Measurements from ENCODE around the gene CACFD1.

Gene CACFD1

GRCh38 chr9:133502112-133502511 is 42.3 kb downstream of the CACFD1 start:
- DNase-seq (ENCODE audit: low read depth) = no peak

GRCh38 chr9:133505186-133505830 is 45.5 kb downstream of the CACFD1 start:
- no peak for DNase-seq (ENCODE audit: low read depth)

- no peak for DNase-seq (ENCODE audit: low read depth)
Measured at GRCh38 chr9:133505901-133506652, 46.3 kb downstream of the CACFD1 start.

- no peak for DNase-seq (ENCODE audit: low read depth)
Measured at GRCh38 chr9:133506653-133507038, 46.9 kb downstream of the CACFD1 start.

GRCh38 chr9:133507246-133507965 is 47.6 kb downstream of the CACFD1 start:
- no peak for DNase-seq (ENCODE audit: low read depth)

GRCh38 chr9:133508046-133508445 is 48.3 kb downstream of the CACFD1 start:
- DNase-seq (ENCODE audit: low read depth) = no peak

GRCh38 chr9:133509179-133510083 is 49.7 kb downstream of the CACFD1 start:
- no peak for DNase-seq (ENCODE audit: low read depth)

- DNase-seq (ENCODE audit: low read depth) = no peak
Measured at GRCh38 chr9:133510926-133511505, 51.2 kb downstream of the CACFD1 start.

- DNase-seq (ENCODE audit: low read depth) = no peak
Measured at GRCh38 chr9:133511607-133512006, 51.8 kb downstream of the CACFD1 start.

GRCh38 chr9:133512253-133513213 is 52.8 kb downstream of the CACFD1 start:
- DNase-seq (ENCODE audit: low read depth) = no peak

- DNase-seq (ENCODE audit: low read depth) = no peak
Measured at GRCh38 chr9:133513214-133514100, 53.7 kb downstream of the CACFD1 start.

- no peak for DNase-seq (ENCODE audit: low read depth)
Measured at GRCh38 chr9:133514460-133515239, 54.9 kb downstream of the CACFD1 start.

GRCh38 chr9:133515240-133515610 is 55.4 kb downstream of the CACFD1 start:
- DNase-seq (ENCODE audit: low read depth) = no peak

GRCh38 chr9:133515615-133516255 is 56.0 kb downstream of the CACFD1 start:
- DNase-seq (ENCODE audit: low read depth) = no peak

- no peak for DNase-seq (ENCODE audit: low read depth)
Measured at GRCh38 chr9:133516256-133516960, 56.6 kb downstream of the CACFD1 start.

GRCh38 chr9:133516961-133517350 is 57.2 kb downstream of the CACFD1 start:
- no peak for DNase-seq (ENCODE audit: low read depth)

GRCh38 chr9:133517711-133518110 is 57.9 kb downstream of the CACFD1 start:
- no peak for DNase-seq (ENCODE audit: low read depth)

GRCh38 chr9:133518200-133518599 is 58.4 kb downstream of the CACFD1 start:
- DNase-seq (ENCODE audit: low read depth) = no peak

Measured in activated T-cell treated with anti-CD3 and anti-CD28 coated beads for 24 hours (primary cell).